ENCODE measurements around the gene LYST. TPM values are rescaled to one million over a fixed set of nuclear protein-coding genes. Genes with fewer than 3 reads are reported as not detected.

The LYST gene
- total and polyA plus RNA-seq, 10 of the 15 experiments (the other 5 are each of a cell fraction or from before 2014, with no cell fraction given), result 3.3 to 28.1 (median 5.6) TPM

DNA sequence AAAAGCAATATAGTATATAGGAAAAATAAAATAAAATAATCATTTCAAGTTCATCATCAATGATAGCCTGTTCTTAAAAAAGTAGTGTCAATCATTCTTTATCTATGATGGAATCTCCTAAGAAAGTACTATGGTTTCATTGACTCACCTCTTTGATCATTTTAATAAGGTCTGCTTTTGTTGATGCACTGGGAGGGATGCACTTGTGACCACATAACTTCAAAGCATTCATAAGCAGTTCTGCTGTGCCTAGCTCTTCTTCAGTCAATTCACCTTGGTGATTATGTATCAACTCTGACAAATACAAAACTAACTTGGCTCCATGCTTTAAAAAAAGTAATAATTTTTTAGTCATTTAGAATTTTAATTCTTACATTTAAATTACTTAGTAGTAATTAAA is 132.4 kb downstream of the LYST start:
- ChIA-PET CTCF (interaction anchor here (1.0 to 3.3 kb wide), 2 partner anchors 39 to 108 kb away, joined by 4 to 12 read pairs; no protein-coding TSS in a partner anchor), RAD21 (ENCODE audit: unreplicated experiment) (interaction anchor here (0.6 kb wide), 1 partner anchor 462 kb away, joined by 3 read pairs; no protein-coding TSS in a partner anchor), SMC1A (ENCODE audit: uncharacterized antibody, unreplicated experiment) (no interaction called here), POLR2A (no interaction called here)
- Histone ChIP-seq H3K4me1 (ENCODE audit: control insufficient read depth, insufficient read depth, low read length) (no peaks in the 10 kb centered on the region), H3K79me2 (ENCODE audit: control insufficient read depth, insufficient read depth, low read length) (no peaks in the 10 kb centered on the region), H3K4me3 (no peak overlapping the region), H3K9me3 (replicated peaks; ENCODE audit: control insufficient read depth, insufficient read depth, low read length) (no peaks in the 10 kb centered on the region), H2AFZ (ENCODE audit: control insufficient read depth, low read depth, low read length) (no peak overlapping the region), H4K20me1 (ENCODE audit: control insufficient read depth, insufficient read depth) (no peaks in the 10 kb centered on the region), H3K36me3 (ENCODE audit: control insufficient read depth in 2 of 2, insufficient read depth in 2 of 2, low read length in 1 of 2) (no peaks in the 10 kb centered on the region), H3K9ac (ENCODE audit: control insufficient read depth, insufficient read depth, low read length) (no peak overlapping the region), H3K27me3 (replicated peaks in 1 of 2; ENCODE audit: control insufficient read depth in 2 of 2, insufficient read depth in 2 of 2, low read length in 1 of 2) (no peaks in the 10 kb centered on the region), H3K27ac (ENCODE audit: control insufficient read depth, insufficient read depth) (no peak overlapping the region), H3K4me2 (ENCODE audit: control insufficient read depth, insufficient read depth) (no peak overlapping the region)
- in situ Hi-C loops (cut with MboI), result no loop called here
- ATAC-seq, result no peak
- no peak for DNase-seq (ENCODE audit: low read depth, low spot score)
- TF ChIP-seq BCL11A (IDR thresholded peaks at IDR 0.05; ENCODE audit: low read depth, low read length) (no peak), PAX5 (IDR thresholded peaks at IDR 0.05; ENCODE audit: borderline replicate concordance, low read depth, low read length) (no peak), MXI1 (IDR thresholded peaks at IDR 0.05; ENCODE audit: low read depth, low read length) (no peak), GABPA (IDR thresholded peaks at IDR 0.05; ENCODE audit: low read depth) (no peak)
- TF ChIP-seq, protein P1, sequence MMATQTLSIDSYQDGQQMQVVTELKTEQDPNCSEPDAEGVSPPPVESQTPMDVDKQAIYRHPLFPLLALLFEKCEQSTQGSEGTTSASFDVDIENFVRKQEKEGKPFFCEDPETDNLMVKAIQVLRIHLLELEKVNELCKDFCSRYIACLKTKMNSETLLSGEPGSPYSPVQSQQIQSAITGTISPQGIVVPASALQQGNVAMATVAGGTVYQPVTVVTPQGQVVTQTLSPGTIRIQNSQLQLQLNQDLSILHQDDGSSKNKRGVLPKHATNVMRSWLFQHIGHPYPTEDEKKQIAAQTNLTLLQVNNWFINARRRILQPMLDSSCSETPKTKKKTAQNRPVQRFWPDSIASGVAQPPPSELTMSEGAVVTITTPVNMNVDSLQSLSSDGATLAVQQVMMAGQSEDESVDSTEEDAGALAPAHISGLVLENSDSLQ (IDR thresholded peaks at IDR 0.05), result peak; percentile 18; the same call in 1 of the 2 replicates
- intact Hi-C loops (cut with micrococcal nuclease; ENCODE audit: unreplicated experiment), result no loop called here
- no peak for FAIRE-seq
- BruUV-seq (replicated peaks), result no TSS peak

DNA sequence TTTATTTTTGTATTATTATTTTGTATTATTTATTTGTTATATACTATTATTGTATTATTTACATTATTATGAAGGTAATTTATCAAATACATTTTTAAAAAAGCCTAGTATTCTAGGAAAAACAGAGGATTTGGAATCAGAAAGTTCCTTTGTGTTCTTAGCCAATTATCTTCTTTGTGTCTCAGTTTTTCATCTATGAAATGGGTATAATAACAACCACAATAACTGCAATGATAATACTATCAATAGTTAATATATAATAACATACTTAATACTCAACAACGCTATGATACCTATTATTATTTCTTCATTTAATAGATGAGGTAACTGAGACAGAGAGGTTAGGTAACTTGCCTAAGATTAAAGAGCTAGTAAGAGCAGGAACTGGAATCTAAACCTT is 136.7 kb downstream of the LYST start:
- TF ChIP-seq BRCA1 (IDR thresholded peaks at IDR 0.05; ENCODE audit: low read depth, low read length) (no peak), JUND (IDR thresholded peaks at IDR 0.05; ENCODE audit: low read depth, low read length) (no peak)
- H3K9me3 ChIP-seq (replicated peaks; ENCODE audit: control insufficient read depth, insufficient read depth, low read length), result no peaks in the 10 kb centered on the region
- no peak overlapping the region for H2AFZ ChIP-seq (ENCODE audit: control insufficient read depth, low read depth, low read length)
- RAD21 ChIA-PET (ENCODE audit: unreplicated experiment), result interaction anchor here (0.9 kb wide), 1 partner anchor 242 kb away, joined by 3 read pairs; no protein-coding TSS in a partner anchor
- no peak overlapping the region for H3K27ac ChIP-seq (ENCODE audit: control insufficient read depth, insufficient read depth)
- no peak overlapping the region for H3K4me2 ChIP-seq (ENCODE audit: control insufficient read depth, insufficient read depth)
- no peak for ATAC-seq
- FAIRE-seq, result no peak
- H4K20me1 ChIP-seq (ENCODE audit: control insufficient read depth, insufficient read depth), result no peaks in the 10 kb centered on the region
- H3K79me2 ChIP-seq (ENCODE audit: control insufficient read depth, insufficient read depth, low read length), result no peaks in the 10 kb centered on the region
- H3K4me1 ChIP-seq (ENCODE audit: control insufficient read depth, insufficient read depth, low read length), result no peaks in the 10 kb centered on the region
- CTCF ChIA-PET, result interaction anchor here (1.1 to 1.7 kb wide), 2 partner anchors 53 to 113 kb away, joined by 3 to 6 read pairs; no protein-coding TSS in a partner anchor
- H3K36me3 ChIP-seq (ENCODE audit: control insufficient read depth in 2 of 2, insufficient read depth in 2 of 2, low read length in 1 of 2), result no peaks in the 10 kb centered on the region
- POLR2A ChIA-PET, result no interaction called here
- SMC1A ChIA-PET (ENCODE audit: uncharacterized antibody, unreplicated experiment), result interaction anchor here (1.1 to 2.0 kb wide), 5 partner anchors 15 to 241 kb away, joined by 3 to 6 read pairs (median 5); no protein-coding TSS in a partner anchor
- H3K4me3 ChIP-seq, result no peak overlapping the region
- intact Hi-C loops (cut with micrococcal nuclease; ENCODE audit: unreplicated experiment) (no loop called here), in situ Hi-C loops (cut with MboI) (no loop called here)
- WGBS (ENCODE audit: insufficient coverage, insufficient replicate concordance, low lambda C conversion rate, missing lambda C conversion rate), result 100% methylated on average over 1 of the region's 1 CpG
- DNase-seq (ENCODE audit: low read depth, low spot score), result no peak
- BruUV-seq (replicated peaks), result no TSS peak
- H3K27me3 ChIP-seq (replicated peaks in 1 of 2; ENCODE audit: control insufficient read depth in 2 of 2, insufficient read depth in 2 of 2, low read length in 1 of 2), result no peaks in the 10 kb centered on the region
- H3K9ac ChIP-seq (ENCODE audit: control insufficient read depth, insufficient read depth, low read length), result no peak overlapping the region
